HG03558 (cell line): ENCODE results near the gene YIPF7.

Experiments used
- ATAC-seq: cut with Tn5 transposase; IDR thresholded peaks from one replicate; pipeline ENCODE4 v1.9.1; 2021; ENCODE audit warnings: moderate number of reproducible peaks; ENCODE audit not compliant: unreplicated experiment; ENCODE audit errors: extremely low read depth

The YIPF7 gene

GRCh38 chr4:44629280-44629866, 22.1 kb downstream of the YIPF7 start:
- peak; percentile 85 for ATAC-seq

- no peak for ATAC-seq
These were observed 27.7 kb downstream of the YIPF7 start for GRCh38 chr4:44623676-44624075.

GRCh38 chr4:44616621-44617020, 34.8 kb downstream of the YIPF7 start:
- no peak for ATAC-seq

- ATAC-seq = no peak
These were observed 68.0 kb downstream of the YIPF7 start for GRCh38 chr4:44583393-44583792.

- no peak for ATAC-seq
These were observed 71.2 kb downstream of the YIPF7 start for GRCh38 chr4:44580231-44580630.

GRCh38 chr4:44578954-44579353, 72.5 kb downstream of the YIPF7 start:
- ATAC-seq = no peak
